Thyroid gland (tissue), 4 donors: ENCODE data around the gene ZNF322.

Experiments
- POLR2A ChIP-seq, 2 donors: fragments of 450-650 bp; IDR thresholded peaks; one replicate each; pipeline ENCODE4 v1.6.1; 2017; ENCODE audit warnings: antibody characterized with exemption in 2 of 2, mild to moderate bottlenecking in 2 of 2, moderate library complexity in 1 of 2
- TF ChIP-seq, protein P1 (sequence below), 6 experiments: fragments of 200-600 bp in 3 of 6; fragments of 450-650 bp in 3 of 6; sonication (generic) in 3 of 6; IDR thresholded peaks; one replicate each; pipeline ENCODE4 v1.5.1; 2016 to 2019; ENCODE audit warnings: antibody characterized with exemption in 6 of 6, mild to moderate bottlenecking in 2 of 6, inconsistent platforms in 1 of 6, moderate library complexity in 1 of 6

DNA sequence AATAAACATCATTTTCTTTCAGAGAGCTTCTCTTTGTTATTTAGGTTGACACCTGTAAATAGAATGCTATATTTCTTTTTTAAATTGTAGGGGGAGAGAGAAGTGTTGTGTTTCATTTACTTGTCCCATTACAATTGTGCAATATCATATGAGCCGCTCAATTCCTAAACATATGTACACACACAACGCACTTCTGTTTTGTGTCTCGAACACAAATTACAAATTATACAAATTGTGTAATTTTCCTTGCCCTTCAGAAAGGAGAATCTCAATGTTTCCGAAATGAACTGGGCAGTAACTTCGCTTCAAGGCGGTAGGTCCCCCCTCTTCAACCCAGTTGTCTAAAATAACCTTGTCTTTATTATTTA is 65.4 kb downstream of the ZNF322 start:
- TF ChIP-seq, protein P1, sequence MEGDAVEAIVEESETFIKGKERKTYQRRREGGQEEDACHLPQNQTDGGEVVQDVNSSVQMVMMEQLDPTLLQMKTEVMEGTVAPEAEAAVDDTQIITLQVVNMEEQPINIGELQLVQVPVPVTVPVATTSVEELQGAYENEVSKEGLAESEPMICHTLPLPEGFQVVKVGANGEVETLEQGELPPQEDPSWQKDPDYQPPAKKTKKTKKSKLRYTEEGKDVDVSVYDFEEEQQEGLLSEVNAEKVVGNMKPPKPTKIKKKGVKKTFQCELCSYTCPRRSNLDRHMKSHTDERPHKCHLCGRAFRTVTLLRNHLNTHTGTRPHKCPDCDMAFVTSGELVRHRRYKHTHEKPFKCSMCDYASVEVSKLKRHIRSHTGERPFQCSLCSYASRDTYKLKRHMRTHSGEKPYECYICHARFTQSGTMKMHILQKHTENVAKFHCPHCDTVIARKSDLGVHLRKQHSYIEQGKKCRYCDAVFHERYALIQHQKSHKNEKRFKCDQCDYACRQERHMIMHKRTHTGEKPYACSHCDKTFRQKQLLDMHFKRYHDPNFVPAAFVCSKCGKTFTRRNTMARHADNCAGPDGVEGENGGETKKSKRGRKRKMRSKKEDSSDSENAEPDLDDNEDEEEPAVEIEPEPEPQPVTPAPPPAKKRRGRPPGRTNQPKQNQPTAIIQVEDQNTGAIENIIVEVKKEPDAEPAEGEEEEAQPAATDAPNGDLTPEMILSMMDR (IDR thresholded peaks at IDR 0.05) = no peak
- TF ChIP-seq POLR2A (IDR thresholded peaks at IDR 0.05) = no peak
